Measurements from ENCODE around the gene CBFA2T3.

CBFA2T3 gene

DNA sequence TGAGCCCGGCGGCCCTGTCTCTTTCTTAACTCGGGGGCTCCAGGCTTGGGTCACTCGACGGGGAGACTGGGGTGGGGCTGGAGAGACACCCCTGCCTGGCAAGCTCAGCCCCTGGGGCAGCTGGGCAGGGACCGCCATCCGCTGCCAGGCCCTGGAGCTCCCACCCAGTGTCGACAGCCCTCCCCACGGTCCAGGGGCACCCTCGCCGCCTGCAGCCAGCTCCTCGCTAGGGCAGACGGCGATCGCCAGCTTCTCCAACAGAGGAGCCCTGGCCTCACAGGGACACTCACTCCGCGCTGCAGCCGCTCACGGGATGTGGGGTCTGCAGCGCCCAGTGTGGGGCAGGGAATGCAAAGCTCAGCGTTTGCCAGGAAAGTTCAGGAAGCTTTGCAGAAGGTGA is 149.3 kb downstream of the CBFA2T3 start:
- H3K4me2 ChIP-seq (ENCODE audit: insufficient read depth, low read length): no peak overlapping the region
- no peak for ATAC-seq (ENCODE audit: insufficient read depth, low read depth)
- H3K36me3 ChIP-seq (ENCODE audit: insufficient read depth, low read length): no peaks in the 10 kb centered on the region; the same call in 1 of the 2 replicates

DNA sequence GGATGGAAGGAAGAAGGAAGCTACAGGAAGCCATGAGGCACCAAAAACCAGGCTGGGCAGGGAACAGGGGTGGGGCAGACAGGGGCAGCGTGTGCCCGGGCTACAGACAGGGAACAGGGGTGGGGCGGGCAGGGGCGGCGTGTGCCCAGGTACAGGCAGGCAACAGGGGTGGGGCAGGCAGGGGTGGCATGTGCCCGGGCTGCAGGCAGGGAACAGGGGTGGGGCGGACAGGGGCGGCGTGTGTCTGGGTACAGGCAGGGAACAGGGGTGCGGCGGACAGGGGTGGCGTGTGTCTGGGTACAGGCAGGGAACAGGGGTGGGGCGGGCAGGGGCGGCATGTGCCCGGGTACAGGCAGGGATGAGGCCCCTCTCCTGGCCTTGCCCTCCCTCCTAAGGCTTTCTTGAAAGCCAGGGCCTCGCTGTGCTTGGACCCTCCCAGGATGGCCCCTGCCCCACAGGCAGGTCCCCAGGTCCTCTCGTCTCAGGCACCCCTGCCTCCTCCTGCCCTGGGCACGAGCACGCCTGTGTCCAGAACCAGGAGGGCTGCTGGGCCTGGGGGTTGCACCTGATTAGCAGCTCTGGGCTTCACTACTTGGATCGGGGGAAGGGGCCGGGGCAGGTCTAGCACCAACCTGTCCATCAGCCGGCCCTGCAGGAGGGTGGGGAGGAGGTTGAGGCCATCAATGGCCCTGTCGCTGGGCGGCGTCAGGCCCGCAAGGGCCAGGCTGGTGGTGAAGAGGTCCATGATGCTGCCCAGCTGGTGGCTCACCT is 150.8 kb downstream of the CBFA2T3 start:
- Histone ChIP-seq H3K9me3 (ENCODE audit: insufficient read depth, low read length, severe bottlenecking) (no peaks in the 10 kb centered on the region), H4K20me1 (ENCODE audit: insufficient read depth, low read length) (no peaks in the 10 kb centered on the region; the same call in 1 of the 2 replicates), H3K4me1 (ENCODE audit: insufficient read depth, low read length) (no peaks in the 10 kb centered on the region), H3K27ac (ENCODE audit: low read length) (no peak overlapping the region), H3K79me2 (ENCODE audit: insufficient read depth, low read length) (no peaks in the 10 kb centered on the region), H3K27me3 (ENCODE audit: insufficient read depth, low read length, poor library complexity) (no peaks in the 10 kb centered on the region), H3K9ac (ENCODE audit: low read depth, low read length) (no peak overlapping the region), H3K4me2 (ENCODE audit: insufficient read depth, low read length) (no peak overlapping the region), H2AFZ (ENCODE audit: low read depth, low read length) (no peak overlapping the region), H3K4me3 (ENCODE audit: low read depth in 1 of 2, low read length in 2 of 2) (no peak overlapping the region), H3K36me3 (ENCODE audit: insufficient read depth, low read length) (peaks cover 10% of the 10 kb centered on the region)
- TF ChIP-seq EZH2 (IDR thresholded peaks at IDR 0.05; ENCODE audit: borderline replicate concordance, low read depth, low read length, severe bottlenecking): no peak
- TF ChIP-seq, protein P1, sequence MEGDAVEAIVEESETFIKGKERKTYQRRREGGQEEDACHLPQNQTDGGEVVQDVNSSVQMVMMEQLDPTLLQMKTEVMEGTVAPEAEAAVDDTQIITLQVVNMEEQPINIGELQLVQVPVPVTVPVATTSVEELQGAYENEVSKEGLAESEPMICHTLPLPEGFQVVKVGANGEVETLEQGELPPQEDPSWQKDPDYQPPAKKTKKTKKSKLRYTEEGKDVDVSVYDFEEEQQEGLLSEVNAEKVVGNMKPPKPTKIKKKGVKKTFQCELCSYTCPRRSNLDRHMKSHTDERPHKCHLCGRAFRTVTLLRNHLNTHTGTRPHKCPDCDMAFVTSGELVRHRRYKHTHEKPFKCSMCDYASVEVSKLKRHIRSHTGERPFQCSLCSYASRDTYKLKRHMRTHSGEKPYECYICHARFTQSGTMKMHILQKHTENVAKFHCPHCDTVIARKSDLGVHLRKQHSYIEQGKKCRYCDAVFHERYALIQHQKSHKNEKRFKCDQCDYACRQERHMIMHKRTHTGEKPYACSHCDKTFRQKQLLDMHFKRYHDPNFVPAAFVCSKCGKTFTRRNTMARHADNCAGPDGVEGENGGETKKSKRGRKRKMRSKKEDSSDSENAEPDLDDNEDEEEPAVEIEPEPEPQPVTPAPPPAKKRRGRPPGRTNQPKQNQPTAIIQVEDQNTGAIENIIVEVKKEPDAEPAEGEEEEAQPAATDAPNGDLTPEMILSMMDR (IDR thresholded peaks at IDR 0.05; ENCODE audit: borderline replicate concordance, extremely low read depth, low read length, poor library complexity, severe bottlenecking): no peak
- no peak for ATAC-seq (ENCODE audit: insufficient read depth, low read depth)
- no peak for DNase-seq

More for the DNA sequence above, 149.3 kb downstream of the CBFA2T3 start:
- no peaks in the 10 kb centered on the region for H3K79me2 ChIP-seq (ENCODE audit: insufficient read depth, low read length)
- no peaks in the 10 kb centered on the region for H3K4me1 ChIP-seq (ENCODE audit: insufficient read depth, low read length)
- H3K9me3 ChIP-seq (ENCODE audit: insufficient read depth, low read length, severe bottlenecking): no peaks in the 10 kb centered on the region
- no peak overlapping the region for H3K27ac ChIP-seq (ENCODE audit: low read length)
- no peaks in the 10 kb centered on the region for H4K20me1 ChIP-seq (ENCODE audit: insufficient read depth, low read length)
- no peaks in the 10 kb centered on the region for H3K27me3 ChIP-seq (ENCODE audit: insufficient read depth, low read length, poor library complexity)
- H3K9ac ChIP-seq (ENCODE audit: low read depth, low read length): no peak overlapping the region
- no peak for DNase-seq
- TF ChIP-seq, protein P1 (IDR thresholded peaks at IDR 0.05; ENCODE audit: borderline replicate concordance, extremely low read depth, low read length, poor library complexity, severe bottlenecking): no peak
- TF ChIP-seq EZH2 (IDR thresholded peaks at IDR 0.05; ENCODE audit: borderline replicate concordance, low read depth, low read length, severe bottlenecking): no peak
- no peak overlapping the region for H2AFZ ChIP-seq (ENCODE audit: low read depth, low read length)
- no peak overlapping the region for H3K4me3 ChIP-seq (ENCODE audit: low read depth in 1 of 2, low read length in 2 of 2)

DNA sequence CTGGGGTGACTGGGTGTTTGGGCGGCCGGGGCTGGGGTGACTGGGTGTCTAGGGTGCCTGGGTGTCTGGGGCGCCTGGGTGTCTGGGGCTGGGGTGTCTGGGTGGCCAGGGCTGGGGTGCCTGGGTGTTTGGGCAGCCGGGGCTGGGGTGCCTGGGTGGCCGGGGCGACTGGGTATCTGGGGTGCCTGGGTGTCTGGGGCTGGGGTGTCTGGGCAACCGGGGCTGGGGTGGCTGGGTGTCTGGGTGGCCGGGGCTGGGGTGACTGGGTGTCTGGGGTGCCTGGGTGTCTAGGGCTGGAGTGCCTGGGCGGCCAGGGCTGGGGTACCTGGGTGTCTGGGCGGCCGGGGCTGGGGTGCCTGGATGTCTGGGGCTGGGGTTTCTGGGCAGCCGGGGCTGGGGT is 151.9 kb downstream of the CBFA2T3 start:
- H2AFZ ChIP-seq (ENCODE audit: low read depth, low read length): no peak overlapping the region
- H3K27me3 ChIP-seq (ENCODE audit: insufficient read depth, low read length, poor library complexity): no peaks in the 10 kb centered on the region
- H3K9ac ChIP-seq (ENCODE audit: low read depth, low read length): no peak overlapping the region
- H3K4me2 ChIP-seq (ENCODE audit: insufficient read depth, low read length): no peak overlapping the region
- ATAC-seq (ENCODE audit: insufficient read depth, low read depth) (no peak), DNase-seq (no peak)
- H4K20me1 ChIP-seq (ENCODE audit: insufficient read depth, low read length): no peaks in the 10 kb centered on the region; the same call in 1 of the 2 replicates
- H3K27ac ChIP-seq (ENCODE audit: low read length): no peak overlapping the region
- peaks cover 10% of the 10 kb centered on the region for H3K36me3 ChIP-seq (ENCODE audit: insufficient read depth, low read length)
- no peaks in the 10 kb centered on the region for H3K9me3 ChIP-seq (ENCODE audit: insufficient read depth, low read length, severe bottlenecking)
- no peaks in the 10 kb centered on the region for H3K4me1 ChIP-seq (ENCODE audit: insufficient read depth, low read length)
- no peak overlapping the region for H3K4me3 ChIP-seq (ENCODE audit: low read depth in 1 of 2, low read length in 2 of 2)
- no peak for TF ChIP-seq EZH2 (IDR thresholded peaks at IDR 0.05; ENCODE audit: borderline replicate concordance, low read depth, low read length, severe bottlenecking)
- TF ChIP-seq, protein P1 (IDR thresholded peaks at IDR 0.05; ENCODE audit: borderline replicate concordance, extremely low read depth, low read length, poor library complexity, severe bottlenecking): no peak
- no peaks in the 10 kb centered on the region for H3K79me2 ChIP-seq (ENCODE audit: insufficient read depth, low read length)

All from DND-41 (cell line).